Panc1 (cell line): ENCODE data around the gene RNF224.
A peak's percentile ranks its signal among the peaks of the same experiment; 100 is the strongest.

Experiments used
- CTCF ChIP-seq: fragments of 450-650 bp; IDR thresholded peaks from 2 replicates; pipeline ENCODE4 v1.5.1; 2017; ENCODE audit warnings: mild to moderate bottlenecking
- POLR2AphosphoS5 ChIP-seq: IDR thresholded peaks from 2 replicates; pipeline ENCODE4 v1.6.1; 2012; ENCODE audit warnings: mild to moderate bottlenecking, low read depth, low read length, moderate library complexity
- REST ChIP-seq, 2 experiments: IDR thresholded peaks; 2 replicates each; pipeline ENCODE4 v1.6.1; 2011 to 2012; ENCODE audit warnings: low read depth in 2 of 2, control low read depth in 1 of 2, low read length in 1 of 2, mild to moderate bottlenecking in 1 of 2, moderate library complexity in 1 of 2; ENCODE audit not compliant: insufficient read depth in 1 of 2
- SIN3A ChIP-seq: IDR thresholded peaks from 2 replicates; pipeline ENCODE4 v1.6.1; 2012; ENCODE audit warnings: low read depth, mild to moderate bottlenecking, low read length, moderate library complexity, borderline replicate concordance; ENCODE audit not compliant: insufficient read depth

GRCh38 chr9:137256362-137256761 is 29.1 kb downstream of the RNF224 start:
- TF ChIP-seq CTCF (no peak), POLR2AphosphoS5 (no peak), REST (IDR thresholded peaks at IDR 0.05; ENCODE audit: insufficient read depth in 1 of 2, low read depth in 2 of 2, low read length in 1 of 2) (peak in 1 of 2 experiments; percentile 74; a peak in 3 of 4 replicates), SIN3A (no peak)
